OCI-LY1 (cell line): ENCODE measurements around the gene CRP.
"Not testable (repeated sequence)": the region's sequence is repeated elsewhere in the genome, so short reads cannot be mapped to it uniquely, and the experiment has no call there.

ENCODE experiments used
- H2AFZ ChIP-seq: fragments of 200-600 bp; sonication (generic), shearing (Covaris generic); 2 replicates; pipeline ENCODE4 v1.6.0; 2014; ENCODE audit warnings: antibody characterized with exemption, mild to moderate bottlenecking, low read length
- H3F3A ChIP-seq: fragments of 200-600 bp; sonication (generic), shearing (Covaris generic); 2 replicates; pipeline ENCODE4 v1.6.0; 2014; ENCODE audit warnings: mild to moderate bottlenecking, antibody characterized with exemption, low read length, moderate library complexity; ENCODE audit not compliant: insufficient read depth
- H3K27ac ChIP-seq: fragments of 200-600 bp; sonication (generic); 2 replicates; pipeline ENCODE4 v1.5.1; 2014; ENCODE audit warnings: low read length, mixed run types, mild to moderate bottlenecking, low read depth; ENCODE audit not compliant: poor library complexity, severe bottlenecking
- H3K27me3 ChIP-seq: fragments of 200-600 bp; sonication (generic); 2 replicates; pipeline ENCODE4 v1.6.0; 2014; ENCODE audit warnings: antibody characterized with exemption, mild to moderate bottlenecking, low read length, moderate library complexity; ENCODE audit not compliant: insufficient read depth
- H3K36me3 ChIP-seq: fragments of 200-600 bp; sonication (generic); 2 replicates; pipeline ENCODE4 v1.6.1; 2014; ENCODE audit warnings: mild to moderate bottlenecking, antibody characterized with exemption, low read length, moderate library complexity, mixed read lengths; ENCODE audit not compliant: insufficient read depth
- H3K4me1 ChIP-seq: fragments of 200-600 bp; sonication (generic); 2 replicates; pipeline ENCODE4 v1.5.1; 2014; ENCODE audit warnings: mild to moderate bottlenecking, low read length, moderate library complexity; ENCODE audit not compliant: insufficient read depth, severe bottlenecking
- H3K4me2 ChIP-seq: fragments of 200-600 bp; sonication (generic), shearing (Covaris generic); 2 replicates; pipeline ENCODE4 v1.6.1; 2014; ENCODE audit warnings: low read length
- H3K4me3 ChIP-seq: fragments of 200-600 bp; sonication (generic); 2 replicates; pipeline ENCODE4 v1.5.1; 2014; ENCODE audit warnings: low read length, low read depth, mild to moderate bottlenecking, mixed read lengths; ENCODE audit not compliant: poor library complexity, severe bottlenecking
- H3K79me2 ChIP-seq: fragments of 200-600 bp; shearing (Covaris generic); 2 replicates; pipeline ENCODE4 v1.6.1; 2016; ENCODE audit warnings: mixed run types, low read length, mixed read lengths; ENCODE audit not compliant: insufficient read depth
- H3K9ac ChIP-seq: fragments of 200-600 bp; sonication (generic), shearing (Covaris generic); 2 replicates; pipeline ENCODE4 v1.6.1; 2014; ENCODE audit warnings: mild to moderate bottlenecking, low read length, mixed read lengths
- H3K9me2 ChIP-seq: fragments of 200-600 bp; sonication (generic), shearing (Covaris generic); 2 replicates; pipeline ENCODE4 v1.6.1; 2014; ENCODE audit warnings: low read depth, mild to moderate bottlenecking, low read length, mixed read lengths
- H3K9me3 ChIP-seq: fragments of 200-600 bp; shearing (Covaris generic); 2 replicates; pipeline ENCODE4 v1.6.1; 2014; ENCODE audit warnings: low read length, mixed read lengths
- H4K20me1 ChIP-seq: fragments of 200-600 bp; sonication (generic), shearing (Covaris generic); 2 replicates; pipeline ENCODE4 v1.6.0; 2016; ENCODE audit warnings: mild to moderate bottlenecking, low read length; ENCODE audit not compliant: insufficient read depth
- CTCF ChIP-seq: fragments of 200-600 bp; sonication (generic), shearing (Covaris generic); IDR thresholded peaks from 2 replicates; pipeline ENCODE4 v1.5.1; 2017; ENCODE audit warnings: mild to moderate bottlenecking, antibody characterized with exemption, low read length, moderate library complexity, mixed read lengths
- EZH2 ChIP-seq: fragments of 200-600 bp; sonication (generic), shearing (Covaris generic); IDR thresholded peaks from 2 replicates; pipeline ENCODE4 v1.8.0; 2017; ENCODE audit warnings: borderline replicate concordance, mixed run types, mild to moderate bottlenecking, antibody characterized with exemption, low read length, moderate library complexity, mixed read lengths

Gene CRP

GRCh38 chr1:159678939-159679338, 35.5 kb downstream of the CRP start:
- H3K27ac ChIP-seq, result no peak overlapping the region
- no peaks in the 10 kb centered on the region for H3K4me1 ChIP-seq
- H3K4me2 ChIP-seq, result no peak overlapping the region
- no peak overlapping the region for H3K9ac ChIP-seq
- H4K20me1 ChIP-seq, result no peaks in the 10 kb centered on the region
- no peaks in the 10 kb centered on the region for H3F3A ChIP-seq
- H3K9me3 ChIP-seq, result no peaks in the 10 kb centered on the region
- H3K4me3 ChIP-seq, result no peak overlapping the region
- no peak for TF ChIP-seq EZH2
- TF ChIP-seq CTCF, result no peak
- H2AFZ ChIP-seq, result no peak overlapping the region
- H3K27me3 ChIP-seq, result no peaks in the 10 kb centered on the region
- H3K79me2 ChIP-seq, result no peaks in the 10 kb centered on the region
- H3K9me2 ChIP-seq, result no peaks in the 10 kb centered on the region
- no peaks in the 10 kb centered on the region for H3K36me3 ChIP-seq

DNA sequence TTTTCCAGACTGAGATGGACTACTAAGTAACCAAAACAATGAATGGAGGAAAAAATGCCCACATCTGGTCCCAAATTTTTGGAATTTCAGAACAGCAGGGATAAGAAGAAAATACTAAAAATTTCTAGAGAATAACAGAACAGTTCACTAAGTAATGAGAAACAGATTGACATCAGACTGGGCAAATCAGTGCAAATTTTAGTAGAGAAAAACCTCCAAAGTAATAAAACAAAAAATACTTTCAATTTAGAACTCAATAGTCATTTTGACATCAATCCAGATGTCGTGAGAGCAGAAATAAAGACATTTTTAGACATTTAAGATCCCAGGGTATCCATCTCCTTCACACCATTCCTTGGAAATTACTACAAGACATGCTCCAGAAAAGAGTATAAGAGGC, 39.3 kb downstream of the CRP start:
- Histone ChIP-seq H3K27ac (no peak overlapping the region), H3F3A (no peaks in the 10 kb centered on the region), H3K27me3 (no peaks in the 10 kb centered on the region), H3K4me2 (no peak overlapping the region), H2AFZ (no peak overlapping the region), H3K9ac (no peak overlapping the region), H3K9me3 (no peaks in the 10 kb centered on the region), H3K79me2 (no peaks in the 10 kb centered on the region), H3K9me2 (no peaks in the 10 kb centered on the region), H3K4me1 (no peaks in the 10 kb centered on the region), H3K36me3 (no peaks in the 10 kb centered on the region), H4K20me1 (no peaks in the 10 kb centered on the region), H3K4me3 (no peak overlapping the region)
- no peak for TF ChIP-seq CTCF
- TF ChIP-seq EZH2, result no peak

DNA sequence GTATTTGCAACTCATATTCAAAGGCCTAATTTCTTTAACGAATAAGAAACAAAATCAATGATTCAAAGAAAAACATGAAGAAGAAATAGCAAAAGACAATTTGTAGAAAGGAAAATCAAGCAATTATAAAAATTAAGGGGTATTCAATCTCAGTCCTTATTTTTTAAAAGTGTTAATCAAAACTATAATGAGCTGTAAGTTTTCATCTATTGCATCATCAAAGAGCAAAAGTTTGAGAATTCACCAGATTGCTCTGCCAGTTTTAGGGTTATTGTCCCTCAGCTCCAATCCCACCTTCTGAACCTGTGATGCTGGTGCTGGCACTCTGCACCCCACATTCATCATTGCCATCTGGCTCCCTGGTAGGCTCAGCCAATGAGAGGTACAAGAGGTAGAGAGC, 42.0 kb downstream of the CRP start:
- not testable (repeated sequence) for H3K4me3 ChIP-seq, H3K4me1 ChIP-seq, H3K4me2 ChIP-seq, H3K9ac ChIP-seq, H3K27me3 ChIP-seq, H3K36me3 ChIP-seq, H3K9me2 ChIP-seq, H3K79me2 ChIP-seq, H3K27ac ChIP-seq, H4K20me1 ChIP-seq, H2AFZ ChIP-seq, H3K9me3 ChIP-seq, H3F3A ChIP-seq

GRCh38 chr1:159669338-159669737, 45.1 kb downstream of the CRP start:
- Histone ChIP-seq H3K79me2 (no peaks in the 10 kb centered on the region), H3K4me3 (no peak overlapping the region), H3K9me2 (no peaks in the 10 kb centered on the region), H3K4me2 (no peak overlapping the region), H3K4me1 (no peaks in the 10 kb centered on the region), H3K27me3 (no peaks in the 10 kb centered on the region), H3K27ac (no peak overlapping the region), H3F3A (no peaks in the 10 kb centered on the region), H3K9ac (no peak overlapping the region), H3K9me3 (no peaks in the 10 kb centered on the region), H2AFZ (no peak overlapping the region), H4K20me1 (no peaks in the 10 kb centered on the region), H3K36me3 (no peaks in the 10 kb centered on the region)
- TF ChIP-seq CTCF (no peak), EZH2 (no peak)
